ENCODE measurements around the gene NXT2. TPM values are rescaled to one million over a fixed set of nuclear protein-coding genes. Genes with fewer than 3 reads are reported as not detected.

NXT2 gene
- 1 to 10 TPM; 1.2 to 2.7 (median 1.6) TPM for total RNA-seq
- polyA plus RNA-seq = 1 to 10 TPM; 1.5 to 1.8 TPM
- long read RNA-seq, donor 1, partial matches to known transcripts = 0 of 1 reads
- long read RNA-seq, donor 1, other reads (novel, unspliced or antisense) = 0 of 1 reads
- long read RNA-seq, donor 2, partial matches to known transcripts = 0 of 2 reads
- long read RNA-seq, donor 2, other reads (novel, unspliced or antisense) = 0 of 2 reads
- long read RNA-seq, donor 3, transcript NXT2-203 (4 exons, 2,562 nt) = major isoform, 5 of 6 reads
- long read RNA-seq, donor 3, partial matches to known transcripts = 0 of 6 reads
- long read RNA-seq, donor 3, other reads (novel, unspliced or antisense) = 0 of 6 reads

- no peaks in the 10 kb centered on the region for H3K36me3 ChIP-seq
- peaks cover 0 to 11% (median 0%) of the 10 kb centered on the region in 7 donors for H3K27me3 ChIP-seq
- peak; percentile 87 to 91 for DNase-seq
- TF ChIP-seq, protein P1, sequence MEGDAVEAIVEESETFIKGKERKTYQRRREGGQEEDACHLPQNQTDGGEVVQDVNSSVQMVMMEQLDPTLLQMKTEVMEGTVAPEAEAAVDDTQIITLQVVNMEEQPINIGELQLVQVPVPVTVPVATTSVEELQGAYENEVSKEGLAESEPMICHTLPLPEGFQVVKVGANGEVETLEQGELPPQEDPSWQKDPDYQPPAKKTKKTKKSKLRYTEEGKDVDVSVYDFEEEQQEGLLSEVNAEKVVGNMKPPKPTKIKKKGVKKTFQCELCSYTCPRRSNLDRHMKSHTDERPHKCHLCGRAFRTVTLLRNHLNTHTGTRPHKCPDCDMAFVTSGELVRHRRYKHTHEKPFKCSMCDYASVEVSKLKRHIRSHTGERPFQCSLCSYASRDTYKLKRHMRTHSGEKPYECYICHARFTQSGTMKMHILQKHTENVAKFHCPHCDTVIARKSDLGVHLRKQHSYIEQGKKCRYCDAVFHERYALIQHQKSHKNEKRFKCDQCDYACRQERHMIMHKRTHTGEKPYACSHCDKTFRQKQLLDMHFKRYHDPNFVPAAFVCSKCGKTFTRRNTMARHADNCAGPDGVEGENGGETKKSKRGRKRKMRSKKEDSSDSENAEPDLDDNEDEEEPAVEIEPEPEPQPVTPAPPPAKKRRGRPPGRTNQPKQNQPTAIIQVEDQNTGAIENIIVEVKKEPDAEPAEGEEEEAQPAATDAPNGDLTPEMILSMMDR (IDR thresholded peaks at IDR 0.05) = no peak
- H3K4me3 ChIP-seq = peak within 1 kb of the TSS; percentile 23 to 75 (median 62)
- peak; percentile 100 for ATAC-seq
- peaks cover 0 to 16% (median 4%) of the 10 kb centered on the region in 9 donors for H3K4me1 ChIP-seq
- H3K9me3 ChIP-seq = peaks cover 0 to 4% (median 0%) of the 10 kb centered on the region in 11 donors
- intact Hi-C loops (cut with DNase I) = loop anchor here in 1 of 10 donors (5.0 kb wide), 2 partner anchors 86 to 321 kb away; no protein-coding TSS in a partner anchor
- WGBS, 2 donors = 3 to 4% methylated on average over 38 to 42 of the region's 43 CpGs
- peak within 1 kb of the TSS; percentile 81 to 95 (median 90) for H3K27ac ChIP-seq
Measured at GRCh38 chrX:109536439-109537323, at the start of gene NXT2. Gene NXT2 (plus strand): TSS chrX:109536844. CDS start chrX:109537007, 163 bp downstream.

GRCh38 chrX:109487640-109488039, 49.0 kb upstream of the NXT2 start:
- Histone ChIP-seq H3K36me3 (no peaks in the 10 kb centered on the region), H3K4me3 (no peak overlapping the region), H3K27ac (no peak overlapping the region), H3K9me3 (no peaks in the 10 kb centered on the region), H3K27me3 (peaks cover 0 to 34% (median 0%) of the 10 kb centered on the region in 7 donors), H3K4me1 (no peaks in the 10 kb centered on the region)
- WGBS, 2 donors = 27 to 45% methylated on average over 4 of the region's 4 CpGs
- no peak for DNase-seq
- TF ChIP-seq, protein P1 (IDR thresholded peaks at IDR 0.05) = no peak
- no peak for ATAC-seq
- intact Hi-C loops (cut with DNase I) = loop anchor here in 9 of 10 donors (2.0 to 10.0 kb wide), 5 partner anchors 145 to 400 kb away; no protein-coding TSS in a partner anchor

GRCh38 chrX:109489174-109489573, 47.5 kb upstream of the NXT2 start:
- TF ChIP-seq, protein P1 (IDR thresholded peaks at IDR 0.05) = no peak
- ATAC-seq = no peak
- no peak for DNase-seq
- H3K27me3 ChIP-seq = peaks cover 0 to 29% (median 0%) of the 10 kb centered on the region in 7 donors
- no peaks in the 10 kb centered on the region for H3K9me3 ChIP-seq
- H3K4me1 ChIP-seq = no peaks in the 10 kb centered on the region
- no peaks in the 10 kb centered on the region for H3K36me3 ChIP-seq
- H3K27ac ChIP-seq = no peak overlapping the region
- 91 to 94% methylated on average over 2 of the region's 2 CpGs for WGBS, 2 donors
- H3K4me3 ChIP-seq = no peak overlapping the region
- intact Hi-C loops (cut with DNase I) = loop anchor here in 9 of 10 donors (5.0 to 10.0 kb wide), 4 partner anchors 143 to 398 kb away; no protein-coding TSS in a partner anchor

- intact Hi-C loops (cut with DNase I) = loop anchor here in 1 of 10 donors (10.0 kb wide), 1 partner anchor 386 kb away; no protein-coding TSS in a partner anchor
Measured at GRCh38 chrX:109498434-109498833, 38.2 kb upstream of the NXT2 start.

More at GRCh38 chrX:109498434-109498833, 38.2 kb upstream of the NXT2 start:
- H3K36me3 ChIP-seq = no peaks in the 10 kb centered on the region
- DNase-seq = no peak
- peaks cover 0 to 58% (median 0%) of the 10 kb centered on the region in 7 donors for H3K27me3 ChIP-seq
- no peaks in the 10 kb centered on the region for H3K9me3 ChIP-seq
- H3K4me1 ChIP-seq = no peaks in the 10 kb centered on the region
- WGBS, 2 donors = 70 to 83% methylated on average over 1 of the region's 1 CpG
- TF ChIP-seq, protein P1 (IDR thresholded peaks at IDR 0.05) = no peak
- no peak for ATAC-seq
- no peak overlapping the region for H3K27ac ChIP-seq
- H3K4me3 ChIP-seq = no peak overlapping the region

All from heart right ventricle (tissue), 16 donors.